Hepatocyte (in vitro differentiated cells): ENCODE results near the gene PHLDB1.

ENCODE experiments used
- EZH2 ChIP-seq: fragments of 200-600 bp; sonication (generic); IDR thresholded peaks from 2 replicates; pipeline ENCODE4 v1.6.1; 2016; ENCODE audit warnings: antibody characterized with exemption, mild to moderate bottlenecking, borderline replicate concordance
- EZH2phosphoT487 ChIP-seq: fragments of 200-600 bp; sonication (generic); IDR thresholded peaks from one replicate; pipeline ENCODE4 v1.6.1; 2018; ENCODE audit warnings: antibody characterized with exemption, mild to moderate bottlenecking, low read depth, moderate library complexity; ENCODE audit not compliant: unreplicated experiment, severe bottlenecking
- TF ChIP-seq, protein P1 (sequence below): fragments of 200-600 bp; sonication (generic); IDR thresholded peaks from 2 replicates; pipeline ENCODE4 v1.5.1; 2016; ENCODE audit warnings: antibody characterized with exemption, mild to moderate bottlenecking; ENCODE audit not compliant: poor library complexity

DNA sequence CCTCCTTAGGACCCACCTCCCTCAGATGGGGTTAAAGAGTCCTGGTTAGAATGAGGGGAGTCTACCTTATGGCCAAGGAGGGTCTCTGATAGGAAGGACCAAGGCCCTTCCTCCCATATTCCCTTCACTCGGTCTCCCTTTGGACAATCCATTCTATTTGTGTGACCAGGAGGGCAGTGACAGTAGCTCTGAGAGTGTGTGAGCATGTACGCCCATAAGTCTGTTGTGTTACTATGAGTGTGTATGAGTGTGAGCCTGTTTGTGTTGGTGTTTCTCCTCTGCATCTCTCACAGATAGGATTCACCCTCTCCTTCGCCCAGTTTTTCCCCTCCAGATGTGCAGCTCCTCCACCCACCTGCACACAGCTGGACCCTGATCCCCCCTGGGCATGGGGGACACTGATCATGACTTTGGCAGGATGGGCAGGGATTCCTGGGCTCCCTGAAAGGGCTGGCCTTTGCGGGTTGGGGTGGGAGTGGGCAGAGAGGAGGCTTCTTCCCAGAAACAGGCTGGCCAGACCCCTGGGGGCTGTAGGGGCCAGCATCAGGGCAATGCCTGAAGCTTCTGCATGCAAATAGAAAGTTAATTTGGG lies 14.5 kb downstream of the PHLDB1 start:
- TF ChIP-seq EZH2 (no peak), EZH2phosphoT487 (no peak)
- TF ChIP-seq, protein P1, sequence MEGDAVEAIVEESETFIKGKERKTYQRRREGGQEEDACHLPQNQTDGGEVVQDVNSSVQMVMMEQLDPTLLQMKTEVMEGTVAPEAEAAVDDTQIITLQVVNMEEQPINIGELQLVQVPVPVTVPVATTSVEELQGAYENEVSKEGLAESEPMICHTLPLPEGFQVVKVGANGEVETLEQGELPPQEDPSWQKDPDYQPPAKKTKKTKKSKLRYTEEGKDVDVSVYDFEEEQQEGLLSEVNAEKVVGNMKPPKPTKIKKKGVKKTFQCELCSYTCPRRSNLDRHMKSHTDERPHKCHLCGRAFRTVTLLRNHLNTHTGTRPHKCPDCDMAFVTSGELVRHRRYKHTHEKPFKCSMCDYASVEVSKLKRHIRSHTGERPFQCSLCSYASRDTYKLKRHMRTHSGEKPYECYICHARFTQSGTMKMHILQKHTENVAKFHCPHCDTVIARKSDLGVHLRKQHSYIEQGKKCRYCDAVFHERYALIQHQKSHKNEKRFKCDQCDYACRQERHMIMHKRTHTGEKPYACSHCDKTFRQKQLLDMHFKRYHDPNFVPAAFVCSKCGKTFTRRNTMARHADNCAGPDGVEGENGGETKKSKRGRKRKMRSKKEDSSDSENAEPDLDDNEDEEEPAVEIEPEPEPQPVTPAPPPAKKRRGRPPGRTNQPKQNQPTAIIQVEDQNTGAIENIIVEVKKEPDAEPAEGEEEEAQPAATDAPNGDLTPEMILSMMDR = no peak
